ENCODE data around the gene ATAT1.
A peak's percentile ranks its signal among the peaks of the same experiment; 100 is the strongest.
"Not testable (repeated sequence)": the region's sequence is repeated elsewhere in the genome, so short reads cannot be mapped to it uniquely, and the experiment has no call there.

GRCh38 chr6:30597315-30598144, 29.1 kb upstream of the ATAT1 start:
- TF ChIP-seq, protein P1, sequence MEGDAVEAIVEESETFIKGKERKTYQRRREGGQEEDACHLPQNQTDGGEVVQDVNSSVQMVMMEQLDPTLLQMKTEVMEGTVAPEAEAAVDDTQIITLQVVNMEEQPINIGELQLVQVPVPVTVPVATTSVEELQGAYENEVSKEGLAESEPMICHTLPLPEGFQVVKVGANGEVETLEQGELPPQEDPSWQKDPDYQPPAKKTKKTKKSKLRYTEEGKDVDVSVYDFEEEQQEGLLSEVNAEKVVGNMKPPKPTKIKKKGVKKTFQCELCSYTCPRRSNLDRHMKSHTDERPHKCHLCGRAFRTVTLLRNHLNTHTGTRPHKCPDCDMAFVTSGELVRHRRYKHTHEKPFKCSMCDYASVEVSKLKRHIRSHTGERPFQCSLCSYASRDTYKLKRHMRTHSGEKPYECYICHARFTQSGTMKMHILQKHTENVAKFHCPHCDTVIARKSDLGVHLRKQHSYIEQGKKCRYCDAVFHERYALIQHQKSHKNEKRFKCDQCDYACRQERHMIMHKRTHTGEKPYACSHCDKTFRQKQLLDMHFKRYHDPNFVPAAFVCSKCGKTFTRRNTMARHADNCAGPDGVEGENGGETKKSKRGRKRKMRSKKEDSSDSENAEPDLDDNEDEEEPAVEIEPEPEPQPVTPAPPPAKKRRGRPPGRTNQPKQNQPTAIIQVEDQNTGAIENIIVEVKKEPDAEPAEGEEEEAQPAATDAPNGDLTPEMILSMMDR (IDR thresholded peaks at IDR 0.05) = peak; percentile 47 to 88 (median 84)
- not testable (repeated sequence) for TF ChIP-seq POLR2A (IDR thresholded peaks at IDR 0.05)
